ENCODE measurements around the gene FADS2. TPM values are rescaled to one million over a fixed set of nuclear protein-coding genes. Genes with fewer than 3 reads are reported as not detected.

Gene FADS2
- total RNA-seq, 1 experiment from 2014 or later: 1,097 TPM

DNA sequence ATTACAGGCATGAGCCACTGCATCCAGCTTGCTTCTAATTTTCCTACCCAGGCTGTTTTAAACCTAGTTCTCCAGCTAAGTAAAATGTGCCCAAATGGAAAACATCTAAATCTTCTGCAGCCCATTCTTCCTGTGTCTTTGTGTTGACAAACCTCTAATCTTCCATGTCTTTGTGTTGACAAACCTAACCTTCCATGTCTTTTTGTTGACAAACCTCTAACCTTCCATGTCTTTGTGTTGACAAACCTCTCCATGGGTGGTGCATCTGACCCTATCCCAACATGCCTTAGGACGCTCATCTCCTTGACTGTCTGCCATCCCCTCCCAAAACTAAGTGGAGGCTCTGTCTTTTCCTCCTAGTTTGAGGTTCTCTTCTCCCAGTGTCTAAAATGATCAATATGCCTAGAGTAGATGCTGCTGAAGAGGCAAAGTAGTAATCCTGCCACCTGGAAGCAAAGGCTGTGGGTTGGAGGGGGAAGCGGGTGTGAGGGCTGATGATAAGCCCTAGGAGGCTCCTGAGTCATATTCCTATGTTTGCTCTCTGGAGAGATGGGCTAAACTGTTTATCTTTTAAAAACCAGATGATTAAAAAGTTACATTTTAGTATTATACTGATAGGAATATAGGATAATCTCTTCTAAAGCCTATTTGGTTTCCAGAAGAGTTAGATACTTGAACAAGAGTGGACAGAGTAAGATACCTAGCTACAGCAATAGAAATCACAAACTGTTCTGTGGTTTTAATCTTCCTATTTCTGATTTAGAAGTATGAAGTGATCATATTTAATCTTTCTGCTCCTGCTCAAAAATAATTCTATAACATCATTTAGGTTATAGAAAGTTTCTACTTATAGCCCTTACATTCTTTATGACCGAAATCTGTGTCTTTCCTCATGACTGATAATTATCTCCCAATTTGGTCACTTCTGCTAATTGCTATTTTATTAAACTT, 27.5 kb upstream of the FADS2 start:
- Histone ChIP-seq H3K36me3 (ENCODE audit: insufficient read depth, low read length, poor library complexity, severe bottlenecking) (peaks cover 97% of the 10 kb centered on the region), H3K27me3 (replicated peaks; ENCODE audit: insufficient read depth, low read depth, low read length, poor library complexity) (no peaks in the 10 kb centered on the region), H3K27ac (ENCODE audit: low read depth, low read length, poor library complexity, severe bottlenecking) (peak overlapping the region; percentile 38), H3K4me1 (ENCODE audit: insufficient read depth, low read length, poor library complexity, severe bottlenecking) (peaks cover 4% of the 10 kb centered on the region), H3K4me3 (ENCODE audit: low read depth, low read length, poor library complexity, severe bottlenecking) (no peak overlapping the region), H3K9me3 (ENCODE audit: low read depth, low read length, poor library complexity, severe bottlenecking) (no peaks in the 10 kb centered on the region)
- DNase-seq (ENCODE audit: low spot score): no peak
- TF ChIP-seq CTCF (conservative IDR thresholded peaks at IDR 0.05; ENCODE audit: low read depth, low read length): no peak
- no peak for TF ChIP-seq EZH2 (IDR thresholded peaks at IDR 0.05; ENCODE audit: borderline replicate concordance, low read depth, low read length, poor library complexity, severe bottlenecking)
- ChIA-PET POLR2A (ENCODE audit: low non-redundant PET) (no interaction called here), CTCF (no interaction called here)
- intact Hi-C loops (cut with micrococcal nuclease; ENCODE audit: unreplicated experiment): no loop called here
- BruUV-seq (replicated peaks): no TSS peak

DNA sequence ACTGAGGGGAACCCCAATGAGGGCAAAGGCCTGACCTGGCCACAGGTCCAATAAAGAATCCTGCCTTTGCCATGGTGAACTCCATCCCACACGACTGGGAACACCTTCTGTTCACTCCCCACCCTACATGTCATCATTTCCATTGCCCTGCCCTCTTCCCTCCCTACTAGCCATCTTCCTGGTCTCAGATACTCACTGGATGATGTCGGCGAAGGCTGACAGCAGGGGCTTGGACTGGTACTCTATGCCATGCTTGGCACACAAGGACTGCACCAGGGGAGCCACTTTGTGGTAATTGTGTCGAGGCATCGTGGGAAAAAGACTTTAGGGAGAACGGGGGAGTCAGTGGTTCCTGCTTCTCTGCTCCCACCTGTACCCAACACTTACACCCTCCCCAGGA, 25.5 kb upstream of the FADS2 start:
- BruUV-seq (replicated peaks): no TSS peak
- H3K36me3 ChIP-seq (ENCODE audit: insufficient read depth, low read length, poor library complexity, severe bottlenecking): peaks cover 98% of the 10 kb centered on the region
- H3K4me1 ChIP-seq (ENCODE audit: insufficient read depth, low read length, poor library complexity, severe bottlenecking): peaks cover 4% of the 10 kb centered on the region
- H3K4me3 ChIP-seq (ENCODE audit: low read depth, low read length, poor library complexity, severe bottlenecking): no peak overlapping the region
- intact Hi-C loops (cut with micrococcal nuclease; ENCODE audit: unreplicated experiment): no loop called here
- no peak for TF ChIP-seq EZH2 (IDR thresholded peaks at IDR 0.05; ENCODE audit: borderline replicate concordance, low read depth, low read length, poor library complexity, severe bottlenecking)
- no peak for TF ChIP-seq CTCF (conservative IDR thresholded peaks at IDR 0.05; ENCODE audit: low read depth, low read length)
- H3K27me3 ChIP-seq (replicated peaks; ENCODE audit: insufficient read depth, low read depth, low read length, poor library complexity): no peaks in the 10 kb centered on the region
- no peak for DNase-seq (ENCODE audit: low spot score)
- CTCF ChIA-PET: no interaction called here
- no peaks in the 10 kb centered on the region for H3K9me3 ChIP-seq (ENCODE audit: low read depth, low read length, poor library complexity, severe bottlenecking)
- POLR2A ChIA-PET (ENCODE audit: low non-redundant PET): no interaction called here
- H3K27ac ChIP-seq (ENCODE audit: low read depth, low read length, poor library complexity, severe bottlenecking): peak overlapping the region; percentile 12

DNA sequence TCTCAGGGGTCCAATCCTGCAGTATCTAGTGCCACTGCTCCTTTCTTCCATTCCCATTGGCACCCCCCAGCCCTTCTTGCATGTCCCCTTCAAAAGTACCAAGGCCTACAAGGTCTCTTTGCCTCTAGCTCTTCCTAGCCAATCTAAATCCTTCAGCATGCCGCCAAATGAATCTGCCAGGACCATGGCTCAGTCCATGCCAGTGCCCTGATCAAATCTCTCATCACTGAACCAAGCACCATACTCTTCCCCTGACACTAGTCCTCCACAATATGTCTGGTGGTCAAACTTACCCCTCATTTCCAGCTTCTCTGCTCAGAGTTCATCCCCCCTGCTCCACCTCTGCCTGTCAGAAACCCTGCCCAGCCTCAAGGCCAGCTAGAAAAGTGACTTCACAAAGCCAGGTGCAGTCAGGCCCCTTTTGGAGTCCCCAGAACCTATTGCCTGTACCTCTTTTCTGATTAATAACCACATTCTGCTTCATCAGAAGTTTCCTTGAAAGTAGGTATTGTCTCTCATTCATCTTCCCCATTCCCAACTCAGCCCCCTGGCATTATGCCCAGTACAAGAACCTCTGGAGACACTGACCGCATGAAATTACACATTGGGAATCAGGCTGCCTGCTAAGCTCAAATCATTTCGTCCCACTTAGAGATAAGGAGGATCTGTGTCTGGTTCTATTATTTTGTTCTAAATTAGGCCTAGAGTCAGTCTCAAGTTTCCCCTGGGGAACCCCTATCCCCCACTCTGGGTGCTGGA, 24.0 kb upstream of the FADS2 start:
- intact Hi-C loops (cut with micrococcal nuclease; ENCODE audit: unreplicated experiment): no loop called here
- peaks cover 98% of the 10 kb centered on the region for H3K36me3 ChIP-seq (ENCODE audit: insufficient read depth, low read length, poor library complexity, severe bottlenecking)
- no peaks in the 10 kb centered on the region for H3K9me3 ChIP-seq (ENCODE audit: low read depth, low read length, poor library complexity, severe bottlenecking)
- no peaks in the 10 kb centered on the region for H3K4me1 ChIP-seq (ENCODE audit: insufficient read depth, low read length, poor library complexity, severe bottlenecking)
- no TSS peak for BruUV-seq (replicated peaks)
- H3K27me3 ChIP-seq (replicated peaks; ENCODE audit: insufficient read depth, low read depth, low read length, poor library complexity): no peaks in the 10 kb centered on the region
- peak overlapping the region; percentile 29 for H3K27ac ChIP-seq (ENCODE audit: low read depth, low read length, poor library complexity, severe bottlenecking)
- ChIA-PET POLR2A (ENCODE audit: low non-redundant PET) (interaction anchor here (0.7 kb wide), 1 partner anchor 153 kb away, joined by 3 read pairs; no protein-coding TSS in a partner anchor), CTCF (interaction anchor here (0.5 kb wide), 1 partner anchor 159 kb away, joined by 7 read pairs; no protein-coding TSS in a partner anchor)
- TF ChIP-seq CTCF (conservative IDR thresholded peaks at IDR 0.05; ENCODE audit: low read depth, low read length) (no peak), EZH2 (IDR thresholded peaks at IDR 0.05; ENCODE audit: borderline replicate concordance, low read depth, low read length, poor library complexity, severe bottlenecking) (no peak)
- no peak for DNase-seq (ENCODE audit: low spot score)
- no peak overlapping the region for H3K4me3 ChIP-seq (ENCODE audit: low read depth, low read length, poor library complexity, severe bottlenecking)

Measured in A673 (cell line).